Pancreas (tissue), 10 donors: ENCODE results near the gene TYROBP. TPM values are rescaled to one million over a fixed set of nuclear protein-coding genes. Genes with fewer than 3 reads are reported as not detected.
"Not testable (repeated sequence)": the region's sequence is repeated elsewhere in the genome, so short reads cannot be mapped to it uniquely, and the experiment has no call there.

Source experiments
- ATAC-seq, 4 donors: fragments of 200-7000 bp; cut with Tn5 transposase; one replicate each; pipeline versions ENCODE4 v1.8.0 to v1.9.1; 2020; ENCODE audit warnings: mild to moderate bottlenecking in 4 of 4, moderate library complexity in 4 of 4
- DNase-seq, 6 donors: peaks; one replicate each; pipeline ENCODE4 v3.0.0-alpha.2; 2020
- FAIRE-seq: peaks from 2 replicates; lab custom pipeline; 2012; peaks lifted over from hg19 to GRCh38; lab: Jason Lieb, UNC
- H3K27ac ChIP-seq, 4 donors: fragments of 200-600 bp; sonication (generic); 1 replicate in 3 of 4; 2 replicates in 1 of 4; pipeline versions ENCODE4 v1.5.0 to v1.8.0; 2020
- H3K27me3 ChIP-seq, 4 donors: fragments of 200-600 bp; one replicate each; pipeline ENCODE4 v1.8.0; 2021
- H3K36me3 ChIP-seq, 3 donors: fragments of 200-600 bp; sonication (generic) in 1 of 3; one replicate each; pipeline versions ENCODE4 v1.5.0 to v1.8.0; 2020 to 2021
- H3K4me1 ChIP-seq, 3 donors: fragments of 200-600 bp; one replicate each; pipeline ENCODE4 v1.8.0; 2021
- H3K4me3 ChIP-seq, 4 donors: fragments of 200-600 bp; sonication (generic) in 2 of 4; one replicate each; pipeline versions ENCODE4 v1.5.0 to v1.8.0; 2020 to 2021
- H3K9me3 ChIP-seq, 4 donors: fragments of 200-600 bp; one replicate each; pipeline ENCODE4 v1.8.0; 2021
- CTCF ChIP-seq, 4 donors: fragments of 200-600 bp; sonication (generic) in 3 of 4; IDR thresholded peaks; one replicate each; pipeline versions ENCODE4 v1.5.0 to v1.8.0; 2021; ENCODE audit warnings: antibody characterized with exemption in 4 of 4
- WGBS, 2 donors: extraction: QIAGEN DNeasy Blood & Tissue Kit; methylation state at CpG; one replicate each; pipeline ENCODE4 v1.1.7; 2013; 5-methylcytosine and 5-hydroxymethylcytosine counted together
- intact Hi-C, 3 donors: fragments of 100-400 bp; cut with DNase I; formaldehyde crosslinking; loops; one replicate each; pipeline versions ENCODE4 v1.11.1 to v1.14.2; 2022
- polyA plus RNA-seq, 2 donors: library from polyadenylated mRNA; stranded (reverse); fragments of 200-250 nt; gene quantifications; one replicate each; pipeline ENCODE4 v1.2.3, GENCODE V29; 2013
- total RNA-seq, 6 donors: library from RNA; stranded (reverse); fragmentation: NEBNext Ultra II Directional in 4 of 6; extraction: Animal tissue kit (Norgen Biotek cat#: 25700) in 4 of 6; gene quantifications; one replicate each; pipeline versions ENCODE4 v1.2.1 to v1.2.4, GENCODE V29; 2021 to 2023
- donor health status: healthy with polysubstance abuse.
- donor health status: DM: no; HTN: no; CAD: no; lungs with moderate emphysema.
- donor health status: DM: no; HTN: no; CAD: no.
- donor health status: control.
- donor health status: control.
- donor health status: Bipolar disorder and iron deficiency.
- donor health status: DM: yes; HTN: yes; CAD: no.
- donor health status: DM: no; HTN: no; CAD: no.
- donor health status: DM: no; HTN: no; CAD: no.
- donor health status: DM: yes; HTN: yes; CAD: no.

TYROBP gene
- total and polyA plus RNA-seq, 8 donors, result 2.5 to 73.8 (median 16.7) TPM

- H3K27ac ChIP-seq, result peak overlapping the region in 2 of 4 donors; percentile 79 to 86
- TF ChIP-seq CTCF (IDR thresholded peaks at IDR 0.05), result no peak
- ATAC-seq (no peak), DNase-seq (no peak), FAIRE-seq (no peak)
- intact Hi-C loops, result no loop called here
- H3K36me3 ChIP-seq, result peaks cover 0 to 14% (median 0%) of the 10 kb centered on the region in 3 donors
- peak overlapping the region in 3 of 4 donors; percentile 56 to 75 (median 61) for H3K4me3 ChIP-seq
- H3K4me1 ChIP-seq, result peaks cover 0 to 2% (median 0%) of the 10 kb centered on the region in 3 donors
- 88 to 92% methylated on average over 13 of the region's 13 CpGs for WGBS, 2 donors
- H3K9me3 ChIP-seq, result no peaks in the 10 kb centered on the region
- H3K27me3 ChIP-seq, result no peaks in the 10 kb centered on the region
Measured at GRCh38 chr19:35897706-35898451, 10.2 kb downstream of the TYROBP start.

GRCh38 chr19:35896643-35897040 is 11.5 kb downstream of the TYROBP start:
- intact Hi-C loops, result no loop called here
- TF ChIP-seq CTCF (IDR thresholded peaks at IDR 0.05), result no peak
- Histone ChIP-seq H3K4me1 (peaks cover 0 to 2% (median 0%) of the 10 kb centered on the region in 3 donors), H3K27me3 (no peaks in the 10 kb centered on the region), H3K36me3 (peaks cover 0 to 14% (median 0%) of the 10 kb centered on the region in 3 donors), H3K9me3 (no peaks in the 10 kb centered on the region), H3K27ac (no peak overlapping the region), H3K4me3 (no peak overlapping the region)
- no peak for DNase-seq
- no peak for ATAC-seq
- 93% methylated on average over 13 of the region's 13 CpGs for WGBS, 2 donors
- no peak for FAIRE-seq

DNA sequence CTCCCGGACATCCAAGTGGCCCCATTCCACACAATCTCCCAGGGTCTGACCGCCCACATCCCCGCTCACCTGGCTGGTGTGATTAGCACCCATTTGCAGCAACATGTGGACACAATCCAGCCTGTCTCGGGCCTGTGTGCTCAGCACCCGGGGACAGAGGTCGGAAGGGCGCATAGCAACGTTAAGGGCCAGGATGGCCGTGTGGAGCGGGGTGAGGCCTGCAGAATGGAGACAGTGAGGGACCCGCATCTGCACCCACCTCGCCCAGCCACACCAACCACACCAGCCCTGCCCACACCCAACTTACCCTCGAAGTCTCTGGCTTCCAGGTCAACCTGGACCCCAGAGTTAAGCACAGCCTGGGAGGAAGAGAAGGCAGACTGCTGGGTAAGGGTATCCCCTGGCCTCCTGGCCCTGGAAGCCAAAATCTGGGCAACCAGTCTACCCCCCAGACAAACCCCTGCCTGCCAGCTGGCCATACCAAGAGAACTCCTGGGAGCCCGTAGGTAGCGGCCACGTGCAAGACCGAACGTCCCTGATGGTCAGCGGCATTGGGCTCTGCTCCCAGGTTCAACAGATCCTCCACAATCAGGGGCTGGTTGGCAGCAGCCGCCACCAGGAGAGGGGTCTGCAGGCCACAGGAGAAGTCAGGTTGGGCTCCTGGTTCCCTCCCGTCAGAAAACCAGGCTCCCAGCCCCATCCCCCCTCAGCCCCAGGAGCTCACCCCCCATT is 12.0 kb downstream of the TYROBP start:
- DNase-seq (peak in 1 of 6 donors; percentile 20), FAIRE-seq (no peak), ATAC-seq (no peak)
- peaks cover 0 to 14% (median 0%) of the 10 kb centered on the region in 3 donors for H3K36me3 ChIP-seq
- no peak for TF ChIP-seq CTCF (IDR thresholded peaks at IDR 0.05)
- H3K27ac ChIP-seq, result no peak overlapping the region
- intact Hi-C loops, result no loop called here
- WGBS, 2 donors, result 87 to 88% methylated on average over 20 to 21 of the region's 21 CpGs
- peaks cover 0 to 2% (median 0%) of the 10 kb centered on the region in 3 donors for H3K4me1 ChIP-seq
- no peaks in the 10 kb centered on the region for H3K9me3 ChIP-seq
- no peak overlapping the region for H3K4me3 ChIP-seq
- no peaks in the 10 kb centered on the region for H3K27me3 ChIP-seq

DNA sequence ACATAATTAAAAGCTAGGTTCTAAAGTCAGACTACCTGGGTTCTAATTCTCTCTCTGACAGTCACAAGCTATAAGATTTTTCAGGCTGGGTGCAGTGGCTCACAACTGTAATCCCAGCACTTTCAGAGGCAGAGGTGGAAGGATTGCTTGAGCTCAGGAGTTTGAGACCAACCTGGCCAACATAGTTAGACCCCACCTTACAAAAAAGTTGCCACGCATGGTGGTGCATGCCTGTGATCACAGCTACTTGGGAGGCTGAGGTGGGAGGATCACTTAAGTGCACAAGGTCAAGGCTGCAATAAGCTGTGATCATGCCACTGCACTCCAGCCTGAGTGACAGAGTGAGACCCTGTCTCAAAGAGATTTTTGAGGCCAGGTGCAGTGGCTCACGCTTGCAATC is 13.8 kb downstream of the TYROBP start:
- H3K4me1 ChIP-seq, result peaks cover 0 to 2% (median 0%) of the 10 kb centered on the region in 3 donors
- no peaks in the 10 kb centered on the region for H3K27me3 ChIP-seq
- H3K4me3 ChIP-seq, result no peak overlapping the region
- no peak for FAIRE-seq
- no peak for DNase-seq
- TF ChIP-seq CTCF (IDR thresholded peaks at IDR 0.05), result no peak
- WGBS, 2 donors, result 91 to 96% methylated on average over 2 of the region's 2 CpGs
- no peak overlapping the region for H3K27ac ChIP-seq
- peaks cover 0 to 20% (median 0%) of the 10 kb centered on the region in 3 donors for H3K36me3 ChIP-seq
- intact Hi-C loops, result no loop called here
- H3K9me3 ChIP-seq, result no peaks in the 10 kb centered on the region
- ATAC-seq, result no peak

- DNase-seq, ATAC-seq, H3K4me1 ChIP-seq, H3K27ac ChIP-seq, H3K27me3 ChIP-seq, H3K4me3 ChIP-seq, H3K9me3 ChIP-seq, FAIRE-seq, intact Hi-C loops: not testable (repeated sequence)
- WGBS, 2 donors, result 93 to 96% methylated on average over 3 of the region's 3 CpGs
- peaks cover 0 to 34% (median 10%) of the 10 kb centered on the region in 3 donors for H3K36me3 ChIP-seq
Measured at GRCh38 chr19:35891819-35892218, 16.3 kb downstream of the TYROBP start.
